Measurements from ENCODE around the gene DDN. TPM values are rescaled to one million over a fixed set of nuclear protein-coding genes. Genes with fewer than 3 reads are reported as not detected.

Gene DDN
- total and polyA plus RNA-seq, 10 of the 15 experiments (the other 5 are each of a cell fraction or from before 2014, with no cell fraction given), result 0.10 to 13.4 (median 3.7) TPM

DNA sequence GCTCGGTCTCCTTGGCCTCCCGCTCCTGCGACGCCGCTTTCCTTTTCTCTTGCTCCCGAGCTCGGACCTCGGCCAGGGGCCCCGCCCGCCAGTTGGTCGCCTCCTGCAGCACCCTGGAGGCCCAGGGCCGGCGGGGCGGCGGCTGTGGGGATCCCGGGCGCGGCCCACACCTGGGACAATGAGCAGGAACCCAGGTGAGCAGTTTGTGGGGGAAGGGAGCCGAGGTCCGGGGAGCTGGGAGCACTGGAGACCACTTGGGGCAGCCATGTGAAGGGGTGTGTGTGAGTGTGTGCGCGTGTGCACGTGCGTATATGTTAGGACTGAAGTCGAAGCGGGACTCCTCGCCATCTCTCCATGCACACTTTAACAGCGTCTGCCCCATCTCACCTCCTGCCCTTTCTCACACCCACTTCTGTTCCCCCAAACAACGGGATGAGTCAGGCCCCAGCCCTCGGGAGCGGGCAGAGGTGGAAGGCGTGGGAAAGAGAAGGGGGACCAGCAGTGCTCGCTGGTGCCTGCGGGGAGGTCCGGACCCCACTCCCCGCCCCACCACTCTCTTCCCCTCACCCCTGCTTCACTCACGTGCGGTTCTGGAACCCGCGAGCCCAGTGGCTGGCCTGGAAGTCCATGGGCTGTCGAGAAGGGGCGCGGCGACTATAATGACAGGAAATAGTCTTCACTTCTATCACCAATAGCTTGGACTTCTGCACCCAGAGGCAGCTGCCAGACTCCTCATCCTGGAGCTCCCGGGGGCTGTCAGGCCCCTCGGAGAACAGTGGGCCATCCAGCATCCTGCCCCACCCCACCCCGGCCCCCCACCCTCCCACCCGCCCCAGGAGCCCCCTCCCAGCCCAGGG, 450 bp downstream of the DDN start (continued):
- TF ChIP-seq, protein P1, sequence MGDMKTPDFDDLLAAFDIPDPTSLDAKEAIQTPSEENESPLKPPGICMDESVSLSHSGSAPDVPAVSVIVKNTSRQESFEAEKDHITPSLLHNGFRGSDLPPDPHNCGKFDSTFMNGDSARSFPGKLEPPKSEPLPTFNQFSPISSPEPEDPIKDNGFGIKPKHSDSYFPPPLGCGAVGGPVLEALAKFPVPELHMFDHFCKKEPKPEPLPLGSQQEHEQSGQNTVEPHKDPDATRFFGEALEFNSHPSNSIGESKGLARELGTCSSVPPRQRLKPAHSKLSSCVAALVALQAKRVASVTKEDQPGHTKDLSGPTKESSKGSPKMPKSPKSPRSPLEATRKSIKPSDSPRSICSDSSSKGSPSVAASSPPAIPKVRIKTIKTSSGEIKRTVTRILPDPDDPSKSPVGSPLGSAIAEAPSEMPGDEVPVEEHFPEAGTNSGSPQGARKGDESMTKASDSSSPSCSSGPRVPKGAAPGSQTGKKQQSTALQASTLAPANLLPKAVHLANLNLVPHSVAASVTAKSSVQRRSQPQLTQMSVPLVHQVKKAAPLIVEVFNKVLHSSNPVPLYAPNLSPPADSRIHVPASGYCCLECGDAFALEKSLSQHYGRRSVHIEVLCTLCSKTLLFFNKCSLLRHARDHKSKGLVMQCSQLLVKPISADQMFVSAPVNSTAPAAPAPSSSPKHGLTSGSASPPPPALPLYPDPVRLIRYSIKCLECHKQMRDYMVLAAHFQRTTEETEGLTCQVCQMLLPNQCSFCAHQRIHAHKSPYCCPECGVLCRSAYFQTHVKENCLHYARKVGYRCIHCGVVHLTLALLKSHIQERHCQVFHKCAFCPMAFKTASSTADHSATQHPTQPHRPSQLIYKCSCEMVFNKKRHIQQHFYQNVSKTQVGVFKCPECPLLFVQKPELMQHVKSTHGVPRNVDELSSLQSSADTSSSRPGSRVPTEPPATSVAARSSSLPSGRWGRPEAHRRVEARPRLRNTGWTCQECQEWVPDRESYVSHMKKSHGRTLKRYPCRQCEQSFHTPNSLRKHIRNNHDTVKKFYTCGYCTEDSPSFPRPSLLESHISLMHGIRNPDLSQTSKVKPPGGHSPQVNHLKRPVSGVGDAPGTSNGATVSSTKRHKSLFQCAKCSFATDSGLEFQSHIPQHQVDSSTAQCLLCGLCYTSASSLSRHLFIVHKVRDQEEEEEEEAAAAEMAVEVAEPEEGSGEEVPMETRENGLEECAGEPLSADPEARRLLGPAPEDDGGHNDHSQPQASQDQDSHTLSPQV (IDR thresholded peaks at IDR 0.05), result no peak
- TF ChIP-seq TAF1 (IDR thresholded peaks at IDR 0.05; ENCODE audit: borderline replicate concordance, low read depth, low read length), result no peak
- TF ChIP-seq NR2C1 (IDR thresholded peaks at IDR 0.05), result no peak
- TF ChIP-seq ZNF384 (IDR thresholded peaks at IDR 0.05; ENCODE audit: borderline replicate concordance, low read depth, low read length), result no peak
- TF ChIP-seq SREBF1 (IDR thresholded peaks at IDR 0.05; ENCODE audit: low read length), result no peak
- 0 out of 2 replicates have a peak, but pooled peaks have one; percentile 10 for TF ChIP-seq YY1 (IDR thresholded peaks at IDR 0.05; ENCODE audit: low read depth, low read length)
- TF ChIP-seq, protein P2, sequence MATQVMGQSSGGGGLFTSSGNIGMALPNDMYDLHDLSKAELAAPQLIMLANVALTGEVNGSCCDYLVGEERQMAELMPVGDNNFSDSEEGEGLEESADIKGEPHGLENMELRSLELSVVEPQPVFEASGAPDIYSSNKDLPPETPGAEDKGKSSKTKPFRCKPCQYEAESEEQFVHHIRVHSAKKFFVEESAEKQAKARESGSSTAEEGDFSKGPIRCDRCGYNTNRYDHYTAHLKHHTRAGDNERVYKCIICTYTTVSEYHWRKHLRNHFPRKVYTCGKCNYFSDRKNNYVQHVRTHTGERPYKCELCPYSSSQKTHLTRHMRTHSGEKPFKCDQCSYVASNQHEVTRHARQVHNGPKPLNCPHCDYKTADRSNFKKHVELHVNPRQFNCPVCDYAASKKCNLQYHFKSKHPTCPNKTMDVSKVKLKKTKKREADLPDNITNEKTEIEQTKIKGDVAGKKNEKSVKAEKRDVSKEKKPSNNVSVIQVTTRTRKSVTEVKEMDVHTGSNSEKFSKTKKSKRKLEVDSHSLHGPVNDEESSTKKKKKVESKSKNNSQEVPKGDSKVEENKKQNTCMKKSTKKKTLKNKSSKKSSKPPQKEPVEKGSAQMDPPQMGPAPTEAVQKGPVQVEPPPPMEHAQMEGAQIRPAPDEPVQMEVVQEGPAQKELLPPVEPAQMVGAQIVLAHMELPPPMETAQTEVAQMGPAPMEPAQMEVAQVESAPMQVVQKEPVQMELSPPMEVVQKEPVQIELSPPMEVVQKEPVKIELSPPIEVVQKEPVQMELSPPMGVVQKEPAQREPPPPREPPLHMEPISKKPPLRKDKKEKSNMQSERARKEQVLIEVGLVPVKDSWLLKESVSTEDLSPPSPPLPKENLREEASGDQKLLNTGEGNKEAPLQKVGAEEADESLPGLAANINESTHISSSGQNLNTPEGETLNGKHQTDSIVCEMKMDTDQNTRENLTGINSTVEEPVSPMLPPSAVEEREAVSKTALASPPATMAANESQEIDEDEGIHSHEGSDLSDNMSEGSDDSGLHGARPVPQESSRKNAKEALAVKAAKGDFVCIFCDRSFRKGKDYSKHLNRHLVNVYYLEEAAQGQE (IDR thresholded peaks at IDR 0.05; ENCODE audit: low read depth, low read length), result no peak
- no peak for TF ChIP-seq STAT3 (IDR thresholded peaks at IDR 0.05; ENCODE audit: low read depth, low read length)
- peak; percentile 73 to 93; a peak in 3 of 4 replicates for TF ChIP-seq BHLHE40 (IDR thresholded peaks at IDR 0.05; ENCODE audit: borderline replicate concordance in 1 of 2, low read depth in 2 of 2, low read length in 1 of 2)
- no peak for TF ChIP-seq TCF12 (IDR thresholded peaks at IDR 0.05; ENCODE audit: low read depth, low read length)
- TF ChIP-seq RBBP5 (conservative IDR thresholded peaks at IDR 0.05), result no peak

All from GM12878 (cell line).